Endothelial cell of umbilical vein (primary cell): ENCODE results near the gene NRDE2. TPM values are rescaled to one million over a fixed set of nuclear protein-coding genes. Genes with fewer than 3 reads are reported as not detected.

Source experiments
- BruUV-seq: library from RNA; stranded (reverse); fragments of 400-500 nt; replicated peaks from 2 replicates; lab custom pipeline; 2021; lab: Mats Ljungman, UMichigan
- CTCF ChIA-PET: fragments of 300-600, 350-600 bp; sonication (Branson Sonifier 250); formaldehyde crosslinking; loops from one replicate; lab custom pipeline; 2021; ENCODE audit warnings: antibody characterized with exemption, inconsistent platforms; lab: Charles Lee
- POLR2A ChIA-PET: fragments of 300-600, 350-600 bp; sonication (Branson Sonifier 250); formaldehyde crosslinking; loops from one replicate; lab custom pipeline; 2021; ENCODE audit warnings: antibody characterized with exemption, inconsistent platforms; lab: Charles Lee
- DNase-seq: peaks from one replicate; pipeline ENCODE4 v3.0.0-alpha.2; 2011; ENCODE audit warnings: low read depth, low spot score
- FAIRE-seq: peaks from 2 replicates; lab custom pipeline; 2011; peaks lifted over from hg19 to GRCh38; lab: Jason Lieb, UNC
- H2AFZ ChIP-seq: 2 replicates; pipeline ENCODE4 v1.6.0; 2012; ENCODE audit warnings: low read depth, low read length, control low read depth, inconsistent platforms
- H3K27ac ChIP-seq: 2 replicates; pipeline ENCODE4 v1.5.1; 2011; ENCODE audit warnings: low read depth, mild to moderate bottlenecking, control low read depth, low read length, moderate library complexity; ENCODE audit not compliant: insufficient read depth
- H3K27me3 ChIP-seq, 2 experiments: 2 replicates each; pipeline versions ENCODE4 v1.6.0 to v1.6.1; 2011; ENCODE audit warnings: low read length in 2 of 2, mixed read lengths in 1 of 2; ENCODE audit not compliant: control insufficient read depth in 2 of 2, insufficient read depth in 2 of 2
- H3K36me3 ChIP-seq, 2 experiments: 2 replicates in 1 of 2; 3 replicates in 1 of 2; pipeline ENCODE4 v1.5.1; 2011; ENCODE audit warnings: low read length in 2 of 2, mild to moderate bottlenecking in 1 of 2, moderate library complexity in 1 of 2; ENCODE audit not compliant: control insufficient read depth in 2 of 2, insufficient read depth in 2 of 2; ENCODE audit errors: extremely low read depth in 1 of 2
- H3K4me1 ChIP-seq: 3 replicates; pipeline ENCODE4 v1.5.1; 2011; ENCODE audit warnings: mild to moderate bottlenecking, low read length; ENCODE audit not compliant: control insufficient read depth, insufficient read depth; ENCODE audit errors: extremely low read depth
- H3K4me2 ChIP-seq: 2 replicates; pipeline ENCODE4 v1.6.1; 2011; ENCODE audit warnings: low read length, control low read depth, mixed read lengths; ENCODE audit not compliant: insufficient read depth
- H3K4me3 ChIP-seq, 3 experiments: fragments of 200-600 bp in 1 of 3; sonication (generic), shearing (Covaris generic) in 1 of 3; replicated peaks in 1 of 3; 2 replicates each; pipeline ENCODE4 v1.5.1; 2011 to 2016; ENCODE audit warnings: control low read depth in 3 of 3, low read length in 3 of 3, mild to moderate bottlenecking in 2 of 3, inconsistent platforms in 1 of 3, low read depth in 1 of 3, moderate library complexity in 1 of 3; ENCODE audit not compliant: insufficient read depth in 1 of 3
- H3K79me2 ChIP-seq: 2 replicates; pipeline ENCODE4 v1.6.0; 2012; ENCODE audit warnings: low read length, inconsistent platforms; ENCODE audit not compliant: control insufficient read depth, insufficient read depth
- H3K9ac ChIP-seq: replicated peaks from 2 replicates; pipeline ENCODE3; 2011; ENCODE audit warnings: low read length, control low read depth; ENCODE audit not compliant: insufficient read depth; ENCODE audit errors: extremely low read depth
- H3K9me1 ChIP-seq: replicated peaks from 3 replicates; pipeline ENCODE4 v1.6.0; 2011; ENCODE audit warnings: mild to moderate bottlenecking, low read length; ENCODE audit not compliant: control insufficient read depth, insufficient read depth; ENCODE audit errors: extremely low read depth
- H3K9me3 ChIP-seq: replicated peaks from 2 replicates; pipeline ENCODE4 v1.5.1; 2012; ENCODE audit warnings: low read length, inconsistent platforms; ENCODE audit not compliant: control insufficient read depth, insufficient read depth
- H4K20me1 ChIP-seq: replicated peaks from 2 replicates; pipeline ENCODE3; 2011; ENCODE audit warnings: mild to moderate bottlenecking, low read length; ENCODE audit not compliant: control insufficient read depth, insufficient read depth; ENCODE audit errors: extremely low read depth
- CTCF ChIP-seq, 2 donors: IDR thresholded peaks; 1 replicate in 1 of 2; 2 replicates in 1 of 2; pipeline ENCODE4 v1.5.1; 2011; ENCODE audit warnings: low read length in 2 of 2, mild to moderate bottlenecking in 2 of 2, moderate library complexity in 2 of 2, control low read depth in 1 of 2, inconsistent platforms in 1 of 2, low read depth in 1 of 2; ENCODE audit not compliant: insufficient read depth in 1 of 2; ENCODE audit errors: extremely low read depth in 1 of 2
- EZH2 ChIP-seq: IDR thresholded peaks from 2 replicates; pipeline ENCODE4 v1.6.1; 2012; ENCODE audit warnings: borderline replicate concordance, low read depth, mild to moderate bottlenecking, moderate library complexity, low read length, inconsistent platforms; ENCODE audit not compliant: severe bottlenecking
- FOS ChIP-seq: IDR thresholded peaks from 2 replicates; pipeline ENCODE4 v1.6.1; 2011; ENCODE audit warnings: mild to moderate bottlenecking, low read length, moderate library complexity, borderline replicate concordance; ENCODE audit not compliant: insufficient read depth
- GATA2 ChIP-seq: IDR thresholded peaks from 2 replicates; pipeline ENCODE4 v1.7.0; 2011; ENCODE audit warnings: low read depth, mild to moderate bottlenecking, moderate library complexity, mixed read lengths, low read length; ENCODE audit not compliant: insufficient read length, insufficient read depth
- JUN ChIP-seq: IDR thresholded peaks from 2 replicates; pipeline ENCODE4 v1.6.1; 2011; ENCODE audit warnings: borderline replicate concordance, low read depth; ENCODE audit not compliant: insufficient read length, insufficient read depth
- MAX ChIP-seq: IDR thresholded peaks from 2 replicates; pipeline ENCODE4 v1.6.1; 2011; ENCODE audit not compliant: insufficient read depth, insufficient read length
- MYC ChIP-seq: IDR thresholded peaks from one replicate; pipeline ENCODE4 v1.6.1; 2011; ENCODE audit warnings: mild to moderate bottlenecking, low read depth, low read length
- POLR2A ChIP-seq: IDR thresholded peaks from 2 replicates; pipeline ENCODE4 v1.6.1; 2012; ENCODE audit warnings: low read depth, mild to moderate bottlenecking, control low read depth, low read length
- POLR2AphosphoS5 ChIP-seq: IDR thresholded peaks from 2 replicates; pipeline ENCODE4 v1.6.1; 2012; ENCODE audit warnings: low read depth, mild to moderate bottlenecking, control low read depth, low read length, moderate library complexity; ENCODE audit not compliant: insufficient read depth
- dilution Hi-C: fragments of 300-500 bp; cut with MboI; formaldehyde crosslinking; loops from one replicate; pipeline ENCODE4 v1.15.0; 2019; ENCODE audit warnings: low sequenced_read_pairs; ENCODE audit not compliant: extremely low pct_ligation_motif_present
- intact Hi-C: fragments of 100-400 bp; cut with micrococcal nuclease; formaldehyde crosslinking; loops from one replicate; pipeline ENCODE4 v1.10.0; 2022
- polyA plus RNA-seq, 4 experiments: library from polyadenylated mRNA; depleted of rRNA in 3 of 4; stranded (reverse) in 3 of 4; unstranded in 1 of 4; fragments of >200 nt; gene quantifications; 2 replicates each; pipeline versions ENCODE4 v1.2.1 to v1.2.3, GENCODE V29; 2011 to 2012; ENCODE audit warnings: missing spikeins in 1 of 4
- total RNA-seq: library from RNA; stranded (reverse); gene quantifications from 2 replicates; pipeline ENCODE4 v1.2.3, GENCODE V29; 2021

Gene NRDE2
- total and polyA plus RNA-seq, 2 donors (not counting 3 experiments of a cell fraction or from before 2014, with no cell fraction given) = 8.5 to 22.1 TPM

GRCh38 chr14:90305176-90305601, 26.6 kb downstream of the NRDE2 start:
- Histone ChIP-seq H3K4me3 (no peak overlapping the region), H3K27me3 (no peaks in the 10 kb centered on the region), H3K36me3 (peaks cover 0 to 12% of the 10 kb centered on the region in 2 experiments), H3K4me1 (no peaks in the 10 kb centered on the region), H3K9me3 (no peaks in the 10 kb centered on the region), H3K4me2 (no peak overlapping the region), H3K79me2 (no peaks in the 10 kb centered on the region), H2AFZ (no peak overlapping the region), H3K9ac (no peak overlapping the region), H3K9me1 (no peaks in the 10 kb centered on the region), H4K20me1 (no peaks in the 10 kb centered on the region), H3K27ac (no peak overlapping the region)
- TF ChIP-seq JUN (no peak), FOS (no peak), POLR2A (no peak), EZH2 (no peak), GATA2 (no peak)
- BruUV-seq = no TSS peak
- no peak for DNase-seq
- ChIA-PET POLR2A (no interaction called here), CTCF (interaction anchor here (0.7 kb wide), 1 partner anchor 526 kb away, joined by 4 read pairs; no protein-coding TSS in a partner anchor)
- no peak for FAIRE-seq
- dilution Hi-C loops = no loop called here
- intact Hi-C loops = loop anchor here (1.0 kb wide), 1 partner anchor 93 kb away; no protein-coding TSS in a partner anchor

- no peaks in the 10 kb centered on the region for H3K27me3 ChIP-seq
- no TSS peak for BruUV-seq
- ChIA-PET CTCF (interaction anchor here (0.7 kb wide), 1 partner anchor 527 kb away, joined by 4 read pairs; no protein-coding TSS in a partner anchor), POLR2A (no interaction called here)
- dilution Hi-C loops = no loop called here
- FAIRE-seq = no peak
- H3K79me2 ChIP-seq = no peaks in the 10 kb centered on the region
- H3K9ac ChIP-seq = no peak overlapping the region
- H4K20me1 ChIP-seq = no peaks in the 10 kb centered on the region
- H3K4me1 ChIP-seq = no peaks in the 10 kb centered on the region
- intact Hi-C loops = loop anchor here (5.0 kb wide), 2 partner anchors 78 to 513 kb away; partner anchors contain the start of gene TTC7B
- no peak overlapping the region for H3K4me2 ChIP-seq
- H3K4me3 ChIP-seq = no peak overlapping the region
- no peak overlapping the region for H3K27ac ChIP-seq
- DNase-seq = no peak
- TF ChIP-seq POLR2AphosphoS5 (no peak), CTCF (IDR thresholded peaks at IDR 0.05; ENCODE audit: extremely low read depth in 1 of 2, insufficient read depth in 1 of 2, low read depth in 1 of 2, low read length in 2 of 2) (no peak), MAX (no peak), JUN (no peak), FOS (no peak), GATA2 (no peak), MYC (no peak), POLR2A (no peak), EZH2 (no peak)
- H3K9me1 ChIP-seq = no peaks in the 10 kb centered on the region
- H2AFZ ChIP-seq = no peak overlapping the region
- H3K36me3 ChIP-seq = peaks cover 0 to 12% of the 10 kb centered on the region in 2 experiments
- no peaks in the 10 kb centered on the region for H3K9me3 ChIP-seq
Measured at GRCh38 chr14:90304502-90304901, 27.2 kb downstream of the NRDE2 start.
